ENCODE measurements around the gene CCDC18. TPM values are rescaled to one million over a fixed set of nuclear protein-coding genes. Genes with fewer than 3 reads are reported as not detected.
"Not testable (repeated sequence)": the region's sequence is repeated elsewhere in the genome, so short reads cannot be mapped to it uniquely, and the experiment has no call there.

CCDC18 gene
- total and polyA plus RNA-seq, 5 donors = 2.4 to 5.7 (median 3.0) TPM

DNA sequence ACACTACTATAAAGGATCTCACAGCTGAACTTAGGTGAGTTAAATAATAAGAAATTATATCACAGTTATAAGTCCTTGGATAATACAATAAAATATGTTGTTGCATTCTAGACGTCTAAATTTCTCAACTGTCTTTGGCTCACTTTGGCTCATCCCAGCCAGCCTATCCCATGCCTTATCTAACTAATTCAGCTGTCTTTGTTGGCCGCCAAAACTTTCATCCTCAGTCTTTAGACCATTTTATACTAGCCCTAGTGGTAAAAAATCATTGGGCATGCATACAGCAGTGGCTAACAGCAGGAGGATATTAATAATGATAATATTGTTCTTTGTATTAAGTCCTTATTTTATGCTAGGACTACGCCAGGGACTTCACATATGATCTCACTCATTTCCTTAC, 59.3 kb downstream of the CCDC18 start:
- intact Hi-C loops (cut with DNase I) = no loop called here
- H3K27ac ChIP-seq (ENCODE audit: low read length) = no peak overlapping the region
- 68% methylated on average over 3 of the region's 3 CpGs for WGBS

DNA sequence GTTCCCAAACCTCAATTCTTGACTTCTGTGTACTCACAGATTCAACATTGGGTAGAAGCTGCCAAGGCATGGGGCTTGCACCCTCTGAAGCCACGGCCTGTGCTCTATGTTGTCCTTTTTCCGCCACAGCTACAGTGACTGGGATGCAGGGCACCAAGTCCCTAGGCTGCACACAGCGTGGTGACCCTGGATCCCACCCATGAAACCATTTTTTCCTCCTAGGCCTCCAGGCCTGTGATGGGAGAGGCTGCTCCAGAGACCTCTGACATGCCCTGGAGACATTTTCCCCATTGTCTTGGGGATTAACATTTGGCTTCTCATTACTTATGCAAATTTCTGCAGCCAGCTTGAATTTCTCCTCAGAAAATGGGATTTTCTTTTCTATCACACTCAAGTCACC, 62.7 kb downstream of the CCDC18 start:
- DNase-seq; H3K4me3 ChIP-seq (ENCODE audit: low read length); ATAC-seq; intact Hi-C loops (cut with DNase I); H3K27me3 ChIP-seq (ENCODE audit: control insufficient read depth, insufficient read depth); H3K4me1 ChIP-seq (ENCODE audit: control insufficient read depth, insufficient read depth, low read length); H3K27ac ChIP-seq (ENCODE audit: low read length); H3K9me3 ChIP-seq (ENCODE audit: control insufficient read depth, low read length): not testable (repeated sequence)
- WGBS = 97% methylated on average over 3 of the region's 3 CpGs

More for the DNA sequence above, 59.3 kb downstream of the CCDC18 start:
- DNase-seq (no peak), ATAC-seq (peak in 1 of 2 donors; percentile 26)
- Histone ChIP-seq H3K4me1 (ENCODE audit: control insufficient read depth, insufficient read depth, low read length) (no peaks in the 10 kb centered on the region), H3K27me3 (ENCODE audit: control insufficient read depth, insufficient read depth) (no peaks in the 10 kb centered on the region), H3K4me3 (ENCODE audit: low read length) (no peak overlapping the region), H3K9me3 (ENCODE audit: control insufficient read depth, low read length) (no peaks in the 10 kb centered on the region)

DNA sequence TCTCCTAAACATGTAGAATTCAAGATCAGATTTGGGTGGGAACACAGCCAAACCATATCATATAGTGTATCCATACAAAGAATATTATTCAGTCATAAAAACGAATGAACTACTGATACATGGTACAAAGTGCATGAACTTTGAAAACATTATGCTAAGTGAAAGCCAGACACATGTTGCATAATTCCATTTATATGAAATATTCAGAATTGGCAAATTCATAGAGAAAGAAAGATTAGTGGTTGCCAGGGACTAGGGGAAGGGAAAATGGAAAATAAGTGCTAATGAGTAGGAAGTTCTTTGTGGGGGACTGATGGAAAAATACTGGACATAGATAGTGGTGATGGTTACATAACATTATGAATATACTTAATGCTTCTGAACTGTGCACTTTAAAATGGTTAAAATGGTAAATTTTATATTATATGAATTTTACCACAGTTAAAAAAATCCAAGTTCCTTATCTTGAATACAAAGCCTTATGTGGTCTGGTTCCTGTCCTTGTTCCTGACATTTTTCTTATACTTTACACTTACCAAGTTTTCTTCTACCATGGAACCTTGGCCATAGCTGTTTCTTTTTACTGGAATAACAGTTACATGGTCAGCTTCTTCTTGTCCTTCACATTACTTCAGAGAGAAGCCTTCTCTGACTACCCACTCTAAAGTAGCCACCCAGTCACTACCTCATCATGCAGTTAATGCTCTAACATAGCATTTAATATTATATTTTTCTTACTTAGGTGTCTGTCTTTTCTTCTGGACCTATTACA, 64.0 kb downstream of the CCDC18 start:
- Histone ChIP-seq H3K4me1 (ENCODE audit: control insufficient read depth, insufficient read depth, low read length) (no peaks in the 10 kb centered on the region), H3K4me3 (ENCODE audit: low read length) (no peak overlapping the region), H3K27ac (ENCODE audit: low read length) (no peak overlapping the region), H3K27me3 (ENCODE audit: control insufficient read depth, insufficient read depth) (no peaks in the 10 kb centered on the region), H3K9me3 (ENCODE audit: control insufficient read depth, low read length) (no peaks in the 10 kb centered on the region)
- 55% methylated on average over 1 of the region's 1 CpG for WGBS
- intact Hi-C loops (cut with DNase I) = no loop called here
- peak; percentile 48 to 71 for ATAC-seq
- DNase-seq = no peak

DNA sequence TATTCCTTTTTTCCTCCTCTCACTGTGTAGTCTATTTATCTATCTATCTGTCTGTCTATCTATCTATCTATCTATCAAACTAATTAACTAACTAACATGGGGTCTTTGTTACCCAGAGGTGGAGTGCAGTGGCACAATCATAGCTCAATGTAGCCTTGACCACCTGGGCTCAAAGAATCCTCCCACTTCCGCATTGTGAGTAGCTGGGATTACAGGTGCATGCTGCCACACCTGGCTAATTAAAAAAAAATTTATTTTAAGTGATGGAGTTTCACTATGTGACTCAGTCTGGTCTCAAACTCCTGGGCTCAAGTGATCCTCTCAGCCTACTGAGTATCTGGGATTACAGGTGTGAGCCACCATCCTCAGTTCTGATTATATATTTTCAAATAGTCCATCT, 71.4 kb downstream of the CCDC18 start:
- intact Hi-C loops (cut with DNase I) = no loop called here
- Histone ChIP-seq H3K4me3 (ENCODE audit: low read length) (no peak overlapping the region), H3K27me3 (ENCODE audit: control insufficient read depth, insufficient read depth) (no peaks in the 10 kb centered on the region), H3K27ac (ENCODE audit: low read length) (no peak overlapping the region), H3K9me3 (ENCODE audit: control insufficient read depth, low read length) (no peaks in the 10 kb centered on the region), H3K4me1 (ENCODE audit: control insufficient read depth, insufficient read depth, low read length) (no peaks in the 10 kb centered on the region)
- 100% methylated on average over 1 of the region's 1 CpG for WGBS
- DNase-seq = no peak
- ATAC-seq = no peak

DNA sequence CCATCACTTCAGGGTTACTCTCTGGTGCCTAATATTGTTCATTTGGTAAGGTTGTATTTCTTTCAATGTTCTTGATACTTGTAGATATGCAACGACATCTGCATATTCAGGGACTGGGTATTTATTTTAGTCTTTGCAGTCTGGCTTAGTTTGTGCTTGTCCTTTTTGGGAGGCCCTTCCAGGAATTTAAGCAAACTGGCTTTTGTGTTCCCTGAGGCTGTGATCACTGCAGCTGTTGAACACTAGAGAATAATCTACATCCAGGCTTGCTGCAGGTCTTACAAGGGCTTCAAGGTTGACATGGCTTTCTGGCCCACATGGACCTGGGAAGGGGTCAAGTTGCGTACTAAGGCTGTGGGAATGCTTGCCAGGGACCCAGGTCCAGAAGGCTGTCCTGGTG, 72.1 kb downstream of the CCDC18 start:
- H3K4me1 ChIP-seq (ENCODE audit: control insufficient read depth, insufficient read depth, low read length) = no peaks in the 10 kb centered on the region
- H3K27me3 ChIP-seq (ENCODE audit: control insufficient read depth, insufficient read depth) = no peaks in the 10 kb centered on the region
- no peak overlapping the region for H3K4me3 ChIP-seq (ENCODE audit: low read length)
- no peaks in the 10 kb centered on the region for H3K9me3 ChIP-seq (ENCODE audit: control insufficient read depth, low read length)
- no peak overlapping the region for H3K27ac ChIP-seq (ENCODE audit: low read length)
- intact Hi-C loops (cut with DNase I) = no loop called here
- WGBS = 100% methylated on average over 2 of the region's 2 CpGs
- ATAC-seq = no peak
- DNase-seq = no peak

DNA sequence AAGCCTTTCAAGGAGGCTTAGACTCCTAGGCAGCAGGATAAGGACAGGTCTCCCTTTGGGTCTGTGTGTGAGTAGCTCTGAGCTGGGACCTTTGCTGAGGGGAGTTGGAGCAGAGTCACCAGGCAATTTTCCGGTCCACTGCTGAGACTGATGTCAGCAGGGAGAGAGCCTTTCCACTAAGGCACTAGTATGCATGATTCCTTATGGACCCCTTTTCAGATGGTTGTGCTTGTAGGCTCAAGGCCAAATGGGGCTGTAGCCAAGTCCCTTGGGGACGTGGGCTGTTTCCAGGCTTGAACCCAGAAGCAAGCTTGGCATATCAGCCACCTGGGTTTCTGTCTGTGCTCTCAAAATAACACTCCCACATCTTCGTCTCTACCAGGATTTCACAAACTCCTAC, 73.0 kb downstream of the CCDC18 start:
- DNase-seq (no peak), ATAC-seq (no peak)
- H3K4me1 ChIP-seq (ENCODE audit: control insufficient read depth, insufficient read depth, low read length) = no peaks in the 10 kb centered on the region
- intact Hi-C loops (cut with DNase I) = no loop called here
- H3K27me3 ChIP-seq (ENCODE audit: control insufficient read depth, insufficient read depth) = no peaks in the 10 kb centered on the region
- no peak overlapping the region for H3K27ac ChIP-seq (ENCODE audit: low read length)
- no peaks in the 10 kb centered on the region for H3K9me3 ChIP-seq (ENCODE audit: control insufficient read depth, low read length)
- WGBS = 57% methylated on average over 3 of the region's 3 CpGs
- no peak overlapping the region for H3K4me3 ChIP-seq (ENCODE audit: low read length)

DNA sequence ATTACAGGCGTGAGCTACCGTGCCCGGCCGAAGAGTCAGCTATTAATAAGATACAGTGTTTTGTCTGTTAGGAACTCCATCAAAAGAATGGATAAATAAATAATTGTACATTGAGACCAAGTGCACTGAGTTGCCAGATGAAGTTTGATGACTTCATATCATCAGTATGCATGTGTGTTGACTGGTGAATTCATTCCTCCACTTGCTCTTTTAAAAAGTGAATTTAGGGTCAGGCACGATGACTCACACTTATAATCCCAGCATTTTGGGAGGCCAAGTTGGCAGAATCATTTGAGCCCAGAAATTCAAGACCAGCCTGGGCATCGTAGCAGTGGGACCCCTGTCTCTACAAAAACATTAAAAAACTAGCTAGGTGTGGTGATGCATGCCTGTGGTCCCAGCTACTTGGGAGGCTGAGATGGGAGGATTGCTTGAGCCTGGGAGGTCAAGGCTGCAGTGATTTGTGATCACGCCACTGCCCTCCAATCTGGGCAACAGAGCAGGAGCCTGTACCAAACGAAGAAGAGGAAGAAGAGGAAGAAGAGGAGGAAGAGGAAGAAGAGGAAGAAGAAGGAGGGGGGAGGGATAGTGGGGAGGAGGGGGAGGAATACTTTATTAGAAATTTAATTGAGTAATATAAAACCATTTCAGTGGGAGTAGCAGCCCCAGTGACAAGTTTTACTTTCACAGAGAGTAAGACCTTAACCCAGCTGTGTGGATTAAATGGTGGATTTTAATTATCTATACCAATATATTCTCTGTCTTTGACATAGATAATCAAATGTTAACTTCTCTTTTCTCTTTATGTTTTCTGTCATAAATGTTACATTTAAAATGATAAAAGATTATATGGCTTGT, 74.9 kb downstream of the CCDC18 start:
- Histone ChIP-seq H3K27me3 (ENCODE audit: control insufficient read depth, insufficient read depth) (no peaks in the 10 kb centered on the region), H3K27ac (ENCODE audit: low read length) (no peak overlapping the region), H3K4me3 (ENCODE audit: low read length) (no peak overlapping the region), H3K9me3 (ENCODE audit: control insufficient read depth, low read length) (no peaks in the 10 kb centered on the region), H3K4me1 (ENCODE audit: control insufficient read depth, insufficient read depth, low read length) (no peaks in the 10 kb centered on the region)
- DNase-seq = no peak
- intact Hi-C loops (cut with DNase I) = no loop called here
- ATAC-seq = no peak
- 87% methylated on average over 8 of the region's 8 CpGs for WGBS

GRCh38 chr1:93256433-93256832, 75.9 kb downstream of the CCDC18 start:
- Histone ChIP-seq H3K9me3 (ENCODE audit: control insufficient read depth, low read length) (no peaks in the 10 kb centered on the region), H3K4me1 (ENCODE audit: control insufficient read depth, insufficient read depth, low read length) (no peaks in the 10 kb centered on the region), H3K27me3 (ENCODE audit: control insufficient read depth, insufficient read depth) (no peaks in the 10 kb centered on the region), H3K27ac (ENCODE audit: low read length) (no peak overlapping the region), H3K4me3 (ENCODE audit: low read length) (no peak overlapping the region)
- intact Hi-C loops (cut with DNase I) = no loop called here
- 93% methylated on average over 2 of the region's 2 CpGs for WGBS
- no peak for ATAC-seq
- no peak for DNase-seq

DNA sequence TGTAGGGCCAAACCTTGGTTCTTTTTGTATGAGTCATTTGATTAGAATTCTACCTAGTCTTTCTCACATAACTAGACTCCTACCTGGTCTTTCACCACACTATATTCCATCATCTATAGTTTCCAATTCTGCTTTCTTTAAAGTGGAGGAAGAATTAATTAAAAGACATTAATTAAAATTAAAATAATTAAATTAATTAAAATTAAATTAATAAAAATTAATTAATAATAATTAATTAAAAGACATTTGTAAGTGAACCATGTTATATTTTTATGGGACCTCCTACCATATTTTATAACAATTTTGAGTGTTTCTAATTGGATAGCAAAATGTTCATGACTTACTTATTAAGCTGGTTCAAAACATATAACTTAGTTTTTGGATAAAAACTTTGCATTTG, 77.4 kb downstream of the CCDC18 start:
- Histone ChIP-seq H3K9me3 (ENCODE audit: control insufficient read depth, low read length) (no peaks in the 10 kb centered on the region), H3K27ac (ENCODE audit: low read length) (no peak overlapping the region), H3K4me1 (ENCODE audit: control insufficient read depth, insufficient read depth, low read length) (no peaks in the 10 kb centered on the region), H3K4me3 (ENCODE audit: low read length) (no peak overlapping the region), H3K27me3 (ENCODE audit: control insufficient read depth, insufficient read depth) (no peaks in the 10 kb centered on the region)
- ATAC-seq (no peak), DNase-seq (no peak)
- intact Hi-C loops (cut with DNase I) = no loop called here

DNA sequence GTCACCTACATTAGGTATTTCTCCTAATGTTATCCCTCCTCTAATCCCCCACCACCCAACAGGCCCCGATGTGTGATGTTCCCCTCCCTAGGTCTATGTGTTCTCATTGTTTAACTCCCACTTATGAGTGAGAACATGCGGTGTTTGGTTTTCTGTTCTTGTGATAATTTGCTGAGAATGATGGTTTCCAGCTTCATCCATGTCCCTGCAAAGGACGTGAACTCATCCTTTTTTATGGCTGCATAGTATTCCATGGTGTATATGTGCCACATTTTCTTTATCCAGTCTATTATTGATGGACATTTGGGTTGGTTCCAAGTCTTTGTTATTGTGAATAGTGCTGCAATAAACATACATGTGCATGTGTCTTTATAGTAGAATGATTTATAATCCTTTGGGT, 80.2 kb downstream of the CCDC18 start:
- ATAC-seq; H3K4me3 ChIP-seq (ENCODE audit: low read length); H3K27ac ChIP-seq (ENCODE audit: low read length); intact Hi-C loops (cut with DNase I); H3K4me1 ChIP-seq (ENCODE audit: control insufficient read depth, insufficient read depth, low read length); DNase-seq; H3K9me3 ChIP-seq (ENCODE audit: control insufficient read depth, low read length); H3K27me3 ChIP-seq (ENCODE audit: control insufficient read depth, insufficient read depth): not testable (repeated sequence)
- WGBS = 98% methylated on average over 3 of the region's 3 CpGs

DNA sequence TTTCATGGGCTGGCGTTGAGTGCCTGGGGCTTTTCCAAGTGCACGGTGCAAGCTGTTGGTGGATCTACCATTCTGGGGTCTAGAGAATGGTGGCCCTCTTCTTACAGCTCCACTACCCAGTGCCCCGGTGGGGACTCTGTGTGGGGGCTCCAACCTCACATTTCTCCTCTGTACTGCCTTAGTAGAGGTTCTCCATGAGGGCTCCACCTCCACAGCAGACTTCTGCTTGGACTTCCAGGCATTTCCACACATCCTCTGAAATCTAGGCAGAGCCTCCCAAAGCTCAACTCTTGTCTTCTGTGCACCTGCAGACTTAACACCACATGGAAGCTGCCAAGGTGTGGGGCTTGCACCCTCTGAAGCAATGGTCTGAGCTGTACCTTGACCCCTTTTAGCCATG, 82.1 kb downstream of the CCDC18 start:
- no peaks in the 10 kb centered on the region for H3K27me3 ChIP-seq (ENCODE audit: control insufficient read depth, insufficient read depth)
- no peaks in the 10 kb centered on the region for H3K9me3 ChIP-seq (ENCODE audit: control insufficient read depth, low read length)
- ATAC-seq = no peak
- no peak overlapping the region for H3K4me3 ChIP-seq (ENCODE audit: low read length)
- H3K4me1 ChIP-seq (ENCODE audit: control insufficient read depth, insufficient read depth, low read length) = no peaks in the 10 kb centered on the region
- H3K27ac ChIP-seq (ENCODE audit: low read length) = no peak overlapping the region
- WGBS = 96% methylated on average over 3 of the region's 3 CpGs
- DNase-seq = no peak
- intact Hi-C loops (cut with DNase I) = no loop called here
